MM.1S (cell line): ENCODE results near the gene LCN10.

ENCODE experiments used
- CTCF ChIP-seq: fragments of 300-600 bp; sonication (generic); IDR thresholded peaks from 2 replicates; pipeline ENCODE4 v1.5.1; 2016; ENCODE audit warnings: antibody characterized with exemption, low read length, mixed read lengths
- EZH2 ChIP-seq: fragments of 300-600 bp; sonication (generic); optimal IDR thresholded peaks from 2 replicates; pipeline ENCODE3; 2017; ENCODE audit warnings: low read depth, mild to moderate bottlenecking, antibody characterized with exemption, low read length, mixed read lengths
- EZH2phosphoT487 ChIP-seq: fragments of 300-600 bp; sonication (generic); IDR thresholded peaks from 2 replicates; pipeline ENCODE4 v1.6.1; 2018; ENCODE audit warnings: antibody characterized with exemption, low read length

DNA sequence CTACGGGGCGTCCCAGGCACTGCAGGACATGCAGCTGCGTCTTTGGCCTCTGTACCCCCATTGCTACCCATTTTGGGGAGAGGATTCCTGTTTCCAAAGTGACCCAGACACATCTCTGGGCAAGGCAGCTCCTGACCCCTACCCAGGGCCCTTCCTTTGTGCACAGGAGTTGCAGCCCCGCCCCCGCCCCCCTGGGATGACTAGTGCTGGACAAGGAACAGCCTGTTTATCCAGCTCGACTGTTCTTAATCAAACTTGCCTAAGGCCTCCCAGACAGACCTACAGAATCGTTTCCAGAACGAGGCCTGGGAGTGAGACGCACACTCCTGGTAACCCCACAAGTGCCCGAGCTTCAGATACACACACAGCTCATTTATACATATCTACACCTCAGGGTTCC is 17.1 kb downstream of the LCN10 start:
- no peak for TF ChIP-seq CTCF
- TF ChIP-seq EZH2phosphoT487: no peak
- no peak for TF ChIP-seq EZH2
